HG03097 (cell line): ENCODE results near the gene MIOS.
"Not testable (repeated sequence)": the region's sequence is repeated elsewhere in the genome, so short reads cannot be mapped to it uniquely, and the experiment has no call there.

ENCODE experiments used
- ATAC-seq: cut with Tn5 transposase; IDR thresholded peaks from one replicate; pipeline ENCODE4 v1.9.1; 2021; ENCODE audit not compliant: unreplicated experiment, low FRiP score

The MIOS gene

GRCh38 chr7:7554021-7554432, 12.7 kb upstream of the MIOS start:
- ATAC-seq: no peak

DNA sequence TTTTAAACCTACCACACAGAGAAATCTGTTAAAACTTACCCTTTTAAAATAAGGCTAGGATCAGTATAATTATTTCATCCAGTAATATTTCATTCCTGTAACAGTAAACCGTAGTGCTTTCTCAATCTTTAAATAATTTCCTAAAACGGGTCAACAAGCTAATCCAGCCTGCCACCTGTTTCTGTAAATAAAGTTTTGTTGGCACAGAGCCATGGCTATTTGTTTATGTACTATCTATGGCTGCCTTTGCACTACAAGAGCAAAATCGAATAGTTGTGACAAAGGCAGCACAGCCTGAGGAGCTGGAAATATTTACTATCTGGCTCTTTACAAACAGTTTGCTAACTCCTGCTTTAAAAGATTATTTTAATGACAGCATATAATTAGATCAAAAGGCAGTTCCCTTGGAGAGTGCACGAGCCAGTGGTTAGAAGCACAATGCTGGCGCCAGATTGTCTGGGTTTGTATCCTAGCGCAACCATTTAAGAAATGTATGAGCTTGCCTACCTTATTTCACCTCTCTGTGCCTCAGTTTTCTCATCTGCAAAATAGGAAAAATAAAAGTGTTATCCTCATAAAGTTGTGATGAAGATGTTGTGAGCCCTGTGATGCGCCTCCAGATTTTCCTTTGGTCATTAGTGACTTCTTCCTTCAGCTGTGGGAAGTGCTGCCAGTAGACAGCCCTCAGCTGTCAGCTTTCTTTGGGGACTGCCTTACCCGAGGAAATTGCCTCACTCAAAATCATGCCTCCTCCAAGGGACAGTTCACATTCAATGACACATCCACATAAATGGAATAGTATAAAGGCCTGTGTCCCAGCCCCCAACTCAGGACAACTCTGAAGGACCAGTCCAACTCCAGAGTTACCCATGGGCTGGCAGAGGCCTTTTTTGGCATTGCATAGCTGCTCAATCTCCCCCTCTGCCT, 11.8 kb upstream of the MIOS start:
- ATAC-seq: no peak

- no peak for ATAC-seq
Measured at GRCh38 chr7:7556852-7557251, 9.8 kb upstream of the MIOS start.

DNA sequence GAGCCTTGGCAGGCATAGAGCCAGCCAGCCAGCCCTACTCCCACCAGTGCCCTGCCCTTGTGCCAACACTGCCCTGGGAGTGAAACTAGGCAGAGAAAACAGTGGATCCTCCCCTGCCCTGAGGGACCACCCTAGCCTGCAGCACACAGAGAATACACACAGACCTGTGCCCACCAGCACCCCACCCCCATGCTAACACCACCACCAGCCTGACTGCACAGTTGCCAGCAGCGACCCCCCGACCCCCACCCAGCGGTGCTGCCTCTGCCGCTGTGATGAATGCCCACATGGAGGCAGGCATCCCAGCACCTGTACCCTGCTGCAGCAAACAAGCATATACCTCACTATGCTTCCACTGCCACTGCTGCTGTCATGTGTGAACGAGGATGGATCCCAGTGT, 9.4 kb upstream of the MIOS start:
- ATAC-seq: no peak

- not testable (repeated sequence) for ATAC-seq
Measured at GRCh38 chr7:7561591-7561990, 5.1 kb upstream of the MIOS start.

DNA sequence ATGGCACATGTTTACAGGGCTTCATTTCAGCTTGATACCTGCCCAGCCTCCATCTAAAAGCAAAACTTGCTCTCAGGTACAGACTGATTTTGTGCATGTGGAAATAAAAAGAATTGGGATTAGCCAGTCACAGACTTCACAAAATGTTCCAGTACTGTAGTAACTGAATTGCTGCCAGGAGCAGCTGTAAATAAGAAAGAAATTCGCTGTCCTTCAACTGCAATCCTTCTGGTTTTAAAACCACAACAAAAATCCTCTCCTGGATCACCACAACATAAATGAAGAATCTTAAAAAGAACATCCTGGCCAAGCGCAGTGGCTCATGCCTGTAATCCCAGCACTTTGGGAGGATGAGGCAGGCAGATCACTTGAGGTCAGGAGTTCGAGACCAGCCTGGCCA, 3.9 kb upstream of the MIOS start:
- ATAC-seq: no peak

GRCh38 chr7:7563269-7563668, 3.4 kb upstream of the MIOS start:
- no peak for ATAC-seq

DNA sequence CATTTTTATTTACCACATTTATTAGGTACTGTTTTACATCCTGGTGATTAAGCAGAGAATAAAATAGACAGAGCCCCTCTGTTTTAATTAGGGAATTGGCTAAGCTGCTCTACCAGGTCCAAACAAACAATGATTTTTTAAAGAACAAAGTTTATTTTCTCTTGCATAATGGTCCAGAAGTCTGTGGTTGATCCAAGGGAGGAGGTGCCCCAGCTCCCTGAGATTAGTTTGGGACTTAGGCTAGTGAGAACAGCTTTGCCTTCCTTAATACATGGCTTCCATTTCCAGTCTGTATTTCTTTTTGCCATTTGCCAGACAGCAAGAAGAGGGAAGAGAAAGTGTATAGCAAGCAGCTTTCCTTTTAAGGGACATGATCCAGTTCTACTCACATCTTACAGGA, 2.9 kb upstream of the MIOS start:
- no peak for ATAC-seq

GRCh38 chr7:7564323-7564780, 2.3 kb upstream of the MIOS start:
- ATAC-seq: no peak

GRCh38 chr7:7565018-7565680, 1.5 kb upstream of the MIOS start:
- no peak for ATAC-seq

DNA sequence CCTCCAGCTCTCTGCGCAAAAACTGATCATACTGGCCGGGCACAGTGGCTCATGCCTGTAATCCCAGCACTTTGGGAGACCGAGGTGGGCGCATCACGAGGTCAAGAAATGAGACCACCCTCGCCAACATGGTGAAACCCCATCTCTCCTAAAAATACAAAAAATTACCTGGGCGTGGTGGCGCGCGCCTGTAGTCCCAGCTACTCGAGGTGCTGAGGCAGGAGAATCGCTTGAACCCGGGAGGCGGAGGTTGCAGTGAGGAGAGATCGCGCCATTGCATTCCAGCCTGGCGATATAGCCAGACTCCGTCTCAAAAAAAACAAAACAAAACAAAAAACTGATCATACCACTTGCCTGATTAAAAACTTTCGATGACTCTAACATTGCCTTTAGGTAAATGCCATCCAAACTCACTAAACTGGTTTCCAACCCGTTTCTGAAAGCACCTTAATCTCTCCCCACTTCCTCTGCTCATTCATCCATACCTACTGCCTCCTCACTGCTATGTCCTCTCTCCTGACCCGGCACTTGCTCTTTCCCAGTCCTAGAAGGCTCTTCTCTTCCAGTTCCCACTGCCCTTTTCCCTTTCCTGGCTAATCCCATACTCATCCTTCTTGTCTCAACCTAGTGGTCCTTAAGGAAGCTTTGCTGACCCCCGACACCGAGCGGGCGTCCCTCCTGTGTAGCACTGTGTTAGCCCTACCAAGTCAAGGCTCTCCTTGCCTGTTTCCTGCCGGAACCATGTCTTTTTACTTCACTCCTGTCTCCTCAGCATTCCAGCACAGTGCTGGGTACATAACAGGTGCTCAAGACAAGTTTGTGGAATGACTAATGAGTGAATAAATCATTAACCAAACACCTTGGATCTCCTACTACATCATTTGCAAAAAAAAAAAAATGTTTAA, 686 bp upstream of the MIOS start:
- ATAC-seq: peak; percentile 25

DNA sequence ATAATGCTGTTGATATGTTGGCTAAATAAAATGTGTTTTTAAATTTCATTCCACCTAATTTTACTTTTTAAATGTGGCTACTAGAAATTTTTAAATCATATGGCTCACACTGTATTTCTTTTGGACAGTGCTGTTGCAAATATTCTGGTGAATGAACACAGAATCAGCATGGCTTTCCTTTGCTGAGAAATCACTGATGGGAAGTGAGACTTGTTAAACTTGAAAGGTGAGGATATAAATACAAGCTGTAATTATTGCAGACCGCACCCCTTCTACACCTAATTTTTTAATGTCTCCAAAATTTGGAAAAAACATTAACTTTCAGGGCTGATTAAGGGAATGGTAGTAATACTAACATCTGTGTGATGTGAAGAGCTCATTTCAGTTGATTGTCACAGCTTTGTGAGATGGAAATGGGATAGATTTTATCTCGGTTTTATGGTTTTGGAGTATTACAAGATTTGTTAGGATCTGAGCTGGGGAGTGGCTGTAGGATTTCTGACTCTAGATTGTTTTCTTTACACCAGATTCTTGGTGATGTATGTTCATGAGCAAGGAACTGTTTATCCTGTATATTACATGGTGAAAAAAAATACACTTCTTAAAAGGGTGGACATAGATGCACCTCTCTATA, 1.3 kb downstream of the MIOS start:
- ATAC-seq: no peak

- no peak for ATAC-seq
Measured at GRCh38 chr7:7568553-7568952, 1.9 kb downstream of the MIOS start.

DNA sequence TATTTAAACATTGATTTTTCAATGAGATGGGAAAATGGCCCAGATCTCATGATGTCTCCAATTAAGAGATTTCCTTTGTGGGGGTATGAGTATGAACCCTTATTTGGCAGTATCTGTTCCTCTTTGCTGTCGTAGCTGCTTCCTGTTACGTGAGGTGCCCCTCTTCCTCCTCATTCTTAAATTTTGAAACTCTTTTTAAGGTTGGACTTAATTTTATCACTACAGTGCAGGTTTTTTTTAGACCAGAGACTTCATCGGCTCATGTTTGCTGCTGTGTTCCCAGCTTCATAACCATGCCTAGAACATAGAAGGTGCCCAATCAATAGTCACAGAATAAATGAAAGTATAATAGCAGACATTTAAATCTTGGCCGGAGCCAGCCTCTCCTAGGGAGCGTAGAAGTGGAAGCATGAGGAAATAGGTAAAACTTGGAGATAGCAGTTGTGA, 2.4 kb downstream of the MIOS start:
- peak; percentile 30 for ATAC-seq

- ATAC-seq: peak; percentile 27
Measured at GRCh38 chr7:7569615-7570014, 2.9 kb downstream of the MIOS start.

- no peak for ATAC-seq
Measured at GRCh38 chr7:7570584-7570983, 3.9 kb downstream of the MIOS start.

GRCh38 chr7:7573701-7574100, 7.0 kb downstream of the MIOS start:
- ATAC-seq: no peak

DNA sequence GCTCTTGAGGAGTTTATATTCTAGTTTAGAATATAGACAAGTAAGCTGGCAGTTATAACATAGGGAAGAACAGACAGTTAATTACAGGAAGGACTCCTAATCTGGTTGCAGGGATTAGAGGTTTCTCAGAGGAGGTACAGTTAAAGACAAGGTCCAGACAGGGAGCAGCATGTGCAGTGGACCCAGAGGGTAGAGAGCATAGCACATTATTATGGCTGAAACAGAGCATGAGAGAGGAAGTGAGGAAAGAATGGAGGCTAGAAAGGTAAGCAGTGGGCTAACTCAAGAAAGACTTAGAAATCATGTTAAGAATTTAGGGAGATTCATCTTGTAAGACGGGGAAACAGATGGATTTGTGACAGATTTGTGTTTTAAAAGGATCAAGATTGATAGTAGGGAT, 9.7 kb downstream of the MIOS start:
- no peak for ATAC-seq

GRCh38 chr7:7577888-7578287, 11.2 kb downstream of the MIOS start:
- ATAC-seq: no peak

DNA sequence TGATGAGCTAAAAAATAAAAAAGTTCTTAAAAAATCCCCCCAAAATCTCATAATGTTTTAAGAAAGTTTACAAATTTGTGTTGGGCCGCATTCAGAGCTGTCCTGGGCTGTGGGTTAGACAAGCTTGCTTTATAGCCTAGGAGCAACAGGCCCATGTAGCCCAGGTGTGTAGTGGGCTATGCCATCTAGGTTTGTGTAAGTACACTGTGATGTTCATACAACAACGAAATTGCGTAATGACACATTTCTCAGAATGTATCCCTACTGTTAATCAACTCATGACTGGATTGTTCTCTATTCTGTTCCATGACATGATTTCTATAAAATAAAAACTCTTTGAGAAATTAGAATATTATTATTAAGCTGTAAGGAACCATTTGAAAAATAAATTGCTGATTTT, 13.0 kb downstream of the MIOS start:
- ATAC-seq: no peak
